GM23338 (cell line): Measurements from ENCODE around the gene GATAD2A. TPM values are rescaled to one million over a fixed set of nuclear protein-coding genes. Genes with fewer than 3 reads are reported as not detected.

ENCODE experiments used
- ATAC-seq: fragments of 200-7000 bp; cut with Tn5 transposase; 3 replicates; pipeline ENCODE4 v1.9.1; 2020
- DNase-seq: peaks from one replicate; pipeline ENCODE4 v3.0.0-alpha.2; 2015; ENCODE audit warnings: low spot score
- H2AFZ ChIP-seq: fragments of 200-600 bp; sonication (generic); 2 replicates; pipeline ENCODE4 v1.8.0; 2016; ENCODE audit warnings: antibody characterized with exemption, mild to moderate bottlenecking, moderate library complexity
- H3F3A ChIP-seq: fragments of 200-600 bp; sonication (generic); replicated peaks from 2 replicates; pipeline ENCODE4 v1.8.0; 2017; ENCODE audit warnings: antibody characterized with exemption, mixed run types, low read depth
- H3K27ac ChIP-seq: fragments of 200-600 bp; sonication (generic); 2 replicates; pipeline ENCODE4 v1.6.1; 2016; ENCODE audit warnings: low read depth
- H3K27me3 ChIP-seq: fragments of 200-600 bp; sonication (generic); 2 replicates; pipeline ENCODE4 v1.8.0; 2016; ENCODE audit warnings: mild to moderate bottlenecking, mixed run types, moderate library complexity; ENCODE audit not compliant: insufficient read depth
- H3K36me3 ChIP-seq: fragments of 200-600 bp; sonication (generic); 2 replicates; pipeline ENCODE4 v1.8.0; 2016; ENCODE audit warnings: mild to moderate bottlenecking; ENCODE audit not compliant: insufficient read depth
- H3K4me1 ChIP-seq: fragments of 200-600 bp; sonication (generic); 2 replicates; pipeline ENCODE4 v1.8.0; 2016; ENCODE audit warnings: mild to moderate bottlenecking, moderate library complexity; ENCODE audit not compliant: insufficient read depth
- H3K4me2 ChIP-seq: fragments of 200-600 bp; sonication (generic); 2 replicates; pipeline ENCODE4 v1.7.1; 2017; ENCODE audit warnings: mixed run types
- H3K4me3 ChIP-seq: fragments of 200-600 bp; sonication (generic); 2 replicates; pipeline ENCODE4 v1.6.1; 2016; ENCODE audit warnings: mixed run types
- H3K79me2 ChIP-seq: fragments of 200-600 bp; sonication (generic); replicated peaks from 2 replicates; pipeline ENCODE4 v1.8.0; 2017; ENCODE audit warnings: mild to moderate bottlenecking; ENCODE audit not compliant: insufficient read depth
- H3K9me2 ChIP-seq: fragments of 200-600 bp; sonication (generic); 2 replicates; pipeline ENCODE4 v1.8.0; 2017; ENCODE audit not compliant: insufficient read depth
- H4K20me1 ChIP-seq: fragments of 200-600 bp; sonication (generic); replicated peaks from 2 replicates; pipeline ENCODE4 v1.8.0; 2017; ENCODE audit warnings: mild to moderate bottlenecking; ENCODE audit not compliant: insufficient read depth
- H3K27ac Mint-ChIP-seq: 2 replicates; pipeline ENCODE4 v1.8.0; 2020; ENCODE audit warnings: inconsistent platforms, mild to moderate bottlenecking, moderate library complexity, mixed read lengths
- H3K27me3 Mint-ChIP-seq: 3 replicates; pipeline ENCODE4 v1.8.0; 2022; ENCODE audit warnings: low read depth, mild to moderate bottlenecking, moderate library complexity, mixed read lengths, inconsistent platforms; ENCODE audit not compliant: insufficient read depth, poor library complexity
- H3K36me3 Mint-ChIP-seq: 3 replicates; pipeline ENCODE4 v1.8.0; 2021; ENCODE audit warnings: low read depth, mild to moderate bottlenecking, inconsistent platforms, moderate library complexity, mixed read lengths
- H3K4me1 Mint-ChIP-seq: 3 replicates; pipeline ENCODE4 v1.8.0; 2020; ENCODE audit warnings: mild to moderate bottlenecking, inconsistent platforms, mixed read lengths
- H3K4me3 Mint-ChIP-seq: 3 replicates; pipeline ENCODE4 v1.8.0; 2021; ENCODE audit warnings: moderate library complexity, mild to moderate bottlenecking, inconsistent platforms, mixed read lengths
- H3K9me3 Mint-ChIP-seq: 3 replicates; pipeline ENCODE4 v1.8.0; 2020; ENCODE audit warnings: moderate library complexity, mild to moderate bottlenecking, inconsistent platforms, mixed read lengths
- CREB1 ChIP-seq: fragments of 250-450 bp; sonication (Bioruptor Pico); IDR thresholded peaks from 2 replicates; pipeline ENCODE4 v1.5.0; 2020; ENCODE audit warnings: low read depth, mild to moderate bottlenecking, moderate library complexity
- EZH2 ChIP-seq: fragments of 200-600 bp; sonication (generic); IDR thresholded peaks from one replicate; pipeline ENCODE4 v1.8.0; 2017; ENCODE audit warnings: antibody characterized with exemption, mild to moderate bottlenecking, low read depth; ENCODE audit not compliant: unreplicated experiment
- NANOG ChIP-seq: IDR thresholded peaks from 2 replicates; pipeline ENCODE4 v1.6.1; 2016; ENCODE audit warnings: antibody characterized with exemption, borderline replicate concordance
- POLR2AphosphoS5 ChIP-seq: IDR thresholded peaks from 2 replicates; pipeline ENCODE4 v1.6.1; 2016; ENCODE audit warnings: antibody characterized with exemption, low read depth
- ZNF331 ChIP-seq: fragments of 250-450 bp; sonication (Bioruptor Pico); IDR thresholded peaks from 2 replicates; pipeline ENCODE4 v1.5.0; 2020; ENCODE audit warnings: low read depth, mild to moderate bottlenecking, moderate library complexity
- polyA plus RNA-seq: library from polyadenylated mRNA; unstranded; fragments of >200 nt; fragmentation: Nextera tagmentation; extraction: Ambion mirVana; gene quantifications from 2 replicates; pipeline ENCODE4 v1.2.1, GENCODE V29; 2016
- total RNA-seq: library from RNA; depleted of rRNA; stranded (reverse); fragments of >200 nt; shearing (Covaris generic); gene quantifications from 2 replicates; pipeline ENCODE4 v1.2.3, GENCODE V29; 2014
- TF ChIP-seq, protein P1 (sequence below): fragments of 250-450 bp; sonication (Bioruptor Pico); IDR thresholded peaks from 2 replicates; pipeline ENCODE4 v1.5.0; 2020; ENCODE audit warnings: mild to moderate bottlenecking, moderate library complexity
- TF ChIP-seq, protein P2 (sequence below): IDR thresholded peaks from one replicate; pipeline ENCODE4 v1.6.1; 2018; ENCODE audit warnings: antibody characterized with exemption; ENCODE audit not compliant: unreplicated experiment
- TF ChIP-seq, protein P3 (sequence below): IDR thresholded peaks from 2 replicates; pipeline ENCODE4 v1.6.1; 2016; ENCODE audit warnings: antibody characterized with exemption

The GATAD2A gene
- total and polyA plus RNA-seq, 2 experiments from 2014 or later = 40.0 to 151 TPM

DNA sequence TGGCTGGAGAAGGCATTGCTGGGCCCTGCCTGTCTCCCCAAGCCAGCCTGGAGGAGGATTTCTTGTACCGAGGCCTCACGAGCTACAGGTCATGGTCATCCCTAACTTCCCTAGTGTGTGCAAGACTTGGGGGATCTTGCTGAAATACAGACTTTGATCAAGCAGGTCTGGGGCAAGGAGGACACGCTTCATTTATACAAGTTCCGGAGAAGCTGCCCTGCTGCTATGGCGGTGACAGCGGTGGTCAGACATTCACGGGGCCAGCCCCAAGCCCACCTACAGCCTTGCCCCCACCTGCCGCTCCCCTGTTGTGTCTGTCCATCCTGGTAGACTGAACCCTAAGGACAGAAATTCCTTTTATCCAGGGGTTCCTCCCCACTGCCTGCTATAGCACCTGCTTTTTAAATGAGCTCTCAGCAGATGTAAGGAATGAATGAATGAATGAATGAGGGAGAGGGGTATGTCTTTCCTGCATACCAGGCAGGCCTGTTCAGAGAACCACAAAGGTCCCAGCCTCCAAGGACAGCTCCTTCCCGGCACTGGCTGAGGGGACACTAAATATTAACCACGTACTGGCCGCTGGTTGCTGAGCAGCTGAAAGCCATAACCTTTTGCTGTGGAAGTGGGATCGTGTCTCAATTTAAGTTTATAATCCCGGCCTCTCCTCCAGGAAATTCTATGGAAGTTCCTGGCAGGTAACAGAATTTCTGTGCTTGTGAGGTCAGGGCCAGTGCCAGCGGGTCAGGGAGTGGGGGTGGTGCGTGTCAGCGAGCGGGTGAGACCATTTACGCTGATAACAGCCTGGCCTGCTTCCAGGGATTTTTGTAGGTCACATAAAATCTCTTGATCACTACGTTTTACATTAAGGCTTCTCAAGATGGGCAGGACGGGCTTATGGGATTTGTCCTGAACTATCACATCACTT is 82.7 kb downstream of the GATAD2A start:
- Histone ChIP-seq H3K27me3 (no peaks in the 10 kb centered on the region), H3F3A (peaks cover 26% of the 10 kb centered on the region), H4K20me1 (peaks cover 19% of the 10 kb centered on the region), H3K27ac (peak overlapping the region; percentile 92), H3K4me1 (peaks cover 32% of the 10 kb centered on the region), H3K4me3 (no peak overlapping the region), H3K79me2 (peaks cover 64% of the 10 kb centered on the region), H2AFZ (no peak overlapping the region), H3K36me3 (0 out of 2 replicates have a peak, but pooled peaks cover 3% of the 10 kb centered on the region), H3K4me2 (peak overlapping the region; percentile 22), H3K9me2 (no peaks in the 10 kb centered on the region)
- peak; percentile 45 for DNase-seq
- H3K9me3 Mint-ChIP-seq = no peaks in the 10 kb centered on the region
- H3K4me3 Mint-ChIP-seq = peak overlapping the region; percentile 24; the same call in 1 of the 3 replicates
- TF ChIP-seq, protein P1, sequence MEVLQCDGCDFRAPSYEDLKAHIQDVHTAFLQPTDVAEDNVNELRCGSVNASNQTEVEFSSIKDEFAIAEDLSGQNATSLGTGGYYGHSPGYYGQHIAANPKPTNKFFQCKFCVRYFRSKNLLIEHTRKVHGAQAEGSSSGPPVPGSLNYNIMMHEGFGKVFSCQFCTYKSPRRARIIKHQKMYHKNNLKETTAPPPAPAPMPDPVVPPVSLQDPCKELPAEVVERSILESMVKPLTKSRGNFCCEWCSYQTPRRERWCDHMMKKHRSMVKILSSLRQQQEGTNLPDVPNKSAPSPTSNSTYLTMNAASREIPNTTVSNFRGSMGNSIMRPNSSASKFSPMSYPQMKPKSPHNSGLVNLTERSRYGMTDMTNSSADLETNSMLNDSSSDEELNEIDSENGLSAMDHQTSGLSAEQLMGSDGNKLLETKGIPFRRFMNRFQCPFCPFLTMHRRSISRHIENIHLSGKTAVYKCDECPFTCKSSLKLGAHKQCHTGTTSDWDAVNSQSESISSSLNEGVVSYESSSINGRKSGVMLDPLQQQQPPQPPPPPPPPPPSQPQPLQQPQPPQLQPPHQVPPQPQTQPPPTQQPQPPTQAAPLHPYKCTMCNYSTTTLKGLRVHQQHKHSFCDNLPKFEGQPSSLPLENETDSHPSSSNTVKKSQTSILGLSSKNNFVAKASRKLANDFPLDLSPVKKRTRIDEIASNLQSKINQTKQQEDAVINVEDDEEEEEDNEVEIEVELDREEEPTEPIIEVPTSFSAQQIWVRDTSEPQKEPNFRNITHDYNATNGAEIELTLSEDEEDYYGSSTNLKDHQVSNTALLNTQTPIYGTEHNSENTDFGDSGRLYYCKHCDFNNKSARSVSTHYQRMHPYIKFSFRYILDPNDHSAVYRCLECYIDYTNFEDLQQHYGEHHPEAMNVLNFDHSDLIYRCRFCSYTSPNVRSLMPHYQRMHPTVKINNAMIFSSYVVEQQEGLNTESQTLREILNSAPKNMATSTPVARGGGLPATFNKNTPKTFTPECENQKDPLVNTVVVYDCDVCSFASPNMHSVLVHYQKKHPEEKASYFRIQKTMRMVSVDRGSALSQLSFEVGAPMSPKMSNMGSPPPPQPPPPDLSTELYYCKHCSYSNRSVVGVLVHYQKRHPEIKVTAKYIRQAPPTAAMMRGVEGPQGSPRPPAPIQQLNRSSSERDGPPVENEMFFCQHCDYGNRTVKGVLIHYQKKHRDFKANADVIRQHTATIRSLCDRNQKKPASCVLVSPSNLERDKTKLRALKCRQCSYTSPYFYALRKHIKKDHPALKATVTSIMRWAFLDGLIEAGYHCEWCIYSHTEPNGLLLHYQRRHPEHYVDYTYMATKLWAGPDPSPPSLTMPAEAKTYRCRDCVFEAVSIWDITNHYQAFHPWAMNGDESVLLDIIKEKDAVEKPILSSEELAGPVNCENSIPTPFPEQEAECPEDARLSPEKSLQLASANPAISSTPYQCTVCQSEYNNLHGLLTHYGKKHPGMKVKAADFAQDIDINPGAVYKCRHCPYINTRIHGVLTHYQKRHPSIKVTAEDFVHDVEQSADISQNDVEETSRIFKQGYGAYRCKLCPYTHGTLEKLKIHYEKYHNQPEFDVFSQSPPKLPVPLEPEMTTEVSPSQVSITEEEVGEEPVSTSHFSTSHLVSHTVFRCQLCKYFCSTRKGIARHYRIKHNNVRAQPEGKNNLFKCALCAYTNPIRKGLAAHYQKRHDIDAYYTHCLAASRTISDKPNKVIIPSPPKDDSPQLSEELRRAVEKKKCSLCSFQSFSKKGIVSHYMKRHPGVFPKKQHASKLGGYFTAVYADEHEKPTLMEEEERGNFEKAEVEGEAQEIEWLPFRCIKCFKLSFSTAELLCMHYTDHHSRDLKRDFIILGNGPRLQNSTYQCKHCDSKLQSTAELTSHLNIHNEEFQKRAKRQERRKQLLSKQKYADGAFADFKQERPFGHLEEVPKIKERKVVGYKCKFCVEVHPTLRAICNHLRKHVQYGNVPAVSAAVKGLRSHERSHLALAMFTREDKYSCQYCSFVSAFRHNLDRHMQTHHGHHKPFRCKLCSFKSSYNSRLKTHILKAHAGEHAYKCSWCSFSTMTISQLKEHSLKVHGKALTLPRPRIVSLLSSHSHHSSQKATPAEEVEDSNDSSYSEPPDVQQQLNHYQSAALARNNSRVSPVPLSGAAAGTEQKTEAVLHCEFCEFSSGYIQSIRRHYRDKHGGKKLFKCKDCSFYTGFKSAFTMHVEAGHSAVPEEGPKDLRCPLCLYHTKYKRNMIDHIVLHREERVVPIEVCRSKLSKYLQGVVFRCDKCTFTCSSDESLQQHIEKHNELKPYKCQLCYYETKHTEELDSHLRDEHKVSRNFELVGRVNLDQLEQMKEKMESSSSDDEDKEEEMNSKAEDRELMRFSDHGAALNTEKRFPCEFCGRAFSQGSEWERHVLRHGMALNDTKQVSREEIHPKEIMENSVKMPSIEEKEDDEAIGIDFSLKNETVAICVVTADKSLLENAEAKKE (CRISPR knock-in tag) = no peak
- TF ChIP-seq, protein P2, sequence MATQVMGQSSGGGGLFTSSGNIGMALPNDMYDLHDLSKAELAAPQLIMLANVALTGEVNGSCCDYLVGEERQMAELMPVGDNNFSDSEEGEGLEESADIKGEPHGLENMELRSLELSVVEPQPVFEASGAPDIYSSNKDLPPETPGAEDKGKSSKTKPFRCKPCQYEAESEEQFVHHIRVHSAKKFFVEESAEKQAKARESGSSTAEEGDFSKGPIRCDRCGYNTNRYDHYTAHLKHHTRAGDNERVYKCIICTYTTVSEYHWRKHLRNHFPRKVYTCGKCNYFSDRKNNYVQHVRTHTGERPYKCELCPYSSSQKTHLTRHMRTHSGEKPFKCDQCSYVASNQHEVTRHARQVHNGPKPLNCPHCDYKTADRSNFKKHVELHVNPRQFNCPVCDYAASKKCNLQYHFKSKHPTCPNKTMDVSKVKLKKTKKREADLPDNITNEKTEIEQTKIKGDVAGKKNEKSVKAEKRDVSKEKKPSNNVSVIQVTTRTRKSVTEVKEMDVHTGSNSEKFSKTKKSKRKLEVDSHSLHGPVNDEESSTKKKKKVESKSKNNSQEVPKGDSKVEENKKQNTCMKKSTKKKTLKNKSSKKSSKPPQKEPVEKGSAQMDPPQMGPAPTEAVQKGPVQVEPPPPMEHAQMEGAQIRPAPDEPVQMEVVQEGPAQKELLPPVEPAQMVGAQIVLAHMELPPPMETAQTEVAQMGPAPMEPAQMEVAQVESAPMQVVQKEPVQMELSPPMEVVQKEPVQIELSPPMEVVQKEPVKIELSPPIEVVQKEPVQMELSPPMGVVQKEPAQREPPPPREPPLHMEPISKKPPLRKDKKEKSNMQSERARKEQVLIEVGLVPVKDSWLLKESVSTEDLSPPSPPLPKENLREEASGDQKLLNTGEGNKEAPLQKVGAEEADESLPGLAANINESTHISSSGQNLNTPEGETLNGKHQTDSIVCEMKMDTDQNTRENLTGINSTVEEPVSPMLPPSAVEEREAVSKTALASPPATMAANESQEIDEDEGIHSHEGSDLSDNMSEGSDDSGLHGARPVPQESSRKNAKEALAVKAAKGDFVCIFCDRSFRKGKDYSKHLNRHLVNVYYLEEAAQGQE = no peak
- TF ChIP-seq CREB1 = no peak
- TF ChIP-seq ZNF331 (CRISPR knock-in tag) = no peak
- TF ChIP-seq, protein P3, sequence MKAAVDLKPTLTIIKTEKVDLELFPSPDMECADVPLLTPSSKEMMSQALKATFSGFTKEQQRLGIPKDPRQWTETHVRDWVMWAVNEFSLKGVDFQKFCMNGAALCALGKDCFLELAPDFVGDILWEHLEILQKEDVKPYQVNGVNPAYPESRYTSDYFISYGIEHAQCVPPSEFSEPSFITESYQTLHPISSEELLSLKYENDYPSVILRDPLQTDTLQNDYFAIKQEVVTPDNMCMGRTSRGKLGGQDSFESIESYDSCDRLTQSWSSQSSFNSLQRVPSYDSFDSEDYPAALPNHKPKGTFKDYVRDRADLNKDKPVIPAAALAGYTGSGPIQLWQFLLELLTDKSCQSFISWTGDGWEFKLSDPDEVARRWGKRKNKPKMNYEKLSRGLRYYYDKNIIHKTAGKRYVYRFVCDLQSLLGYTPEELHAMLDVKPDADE = no peak
- TF ChIP-seq EZH2 = no peak
- TF ChIP-seq NANOG = no peak
- no peak for TF ChIP-seq POLR2AphosphoS5
- peaks cover 25% of the 10 kb centered on the region for H3K27me3 Mint-ChIP-seq
- peaks cover 59% of the 10 kb centered on the region for H3K4me1 Mint-ChIP-seq
- H3K36me3 Mint-ChIP-seq = peaks cover 25% of the 10 kb centered on the region
- no peak for ATAC-seq
- peak overlapping the region; percentile 99 for H3K27ac Mint-ChIP-seq
